Measurements from ENCODE around the gene PIK3R2.

GRCh38 chr19:18197941-18198340 is 45.0 kb downstream of the PIK3R2 start:
- TF ChIP-seq ZNF138 (CRISPR knock-in tag; IDR thresholded peaks at IDR 0.05; ENCODE audit: low read depth): no peak
- TF ChIP-seq ZNF24 (IDR thresholded peaks at IDR 0.05): no peak
- TF ChIP-seq ELF1 (CRISPR knock-in tag; IDR thresholded peaks at IDR 0.05): no peak
- TF ChIP-seq U2AF1 (optimal IDR thresholded peaks at IDR 0.05; ENCODE audit: low read depth, low read length): no peak
- TF ChIP-seq CTCF (CRISPR knock-in tag; IDR thresholded peaks at IDR 0.05): no peak
- TF ChIP-seq ZNF749 (CRISPR knock-in tag; IDR thresholded peaks at IDR 0.05; ENCODE audit: borderline replicate concordance): no peak
- TF ChIP-seq LRRFIP1 (CRISPR knock-in tag; conservative IDR thresholded peaks at IDR 0.05): no peak
- no peak for TF ChIP-seq ZNF772 (CRISPR knock-in tag; IDR thresholded peaks at IDR 0.05)
- TF ChIP-seq JUND (CRISPR knock-in tag; IDR thresholded peaks at IDR 0.05): no peak
- no peak for TF ChIP-seq MLX (CRISPR knock-in tag; IDR thresholded peaks at IDR 0.05)
- TF ChIP-seq KDM1A (CRISPR knock-in tag; IDR thresholded peaks at IDR 0.05): no peak
- no peak for TF ChIP-seq KAT7 (CRISPR knock-in tag; IDR thresholded peaks at IDR 0.05; ENCODE audit: borderline replicate concordance)
- TF ChIP-seq ZFP37 (CRISPR knock-in tag; IDR thresholded peaks at IDR 0.05; ENCODE audit: borderline replicate concordance): no peak
- no peak for TF ChIP-seq SRF (IDR thresholded peaks at IDR 0.05; ENCODE audit: low read depth, low read length)
